ENCODE measurements around the gene ATP8A2. TPM values are rescaled to one million over a fixed set of nuclear protein-coding genes. Genes with fewer than 3 reads are reported as not detected.

Gene ATP8A2
- total RNA-seq, 2 experiments from 2014 or later: 0.22 to 0.42 TPM

DNA sequence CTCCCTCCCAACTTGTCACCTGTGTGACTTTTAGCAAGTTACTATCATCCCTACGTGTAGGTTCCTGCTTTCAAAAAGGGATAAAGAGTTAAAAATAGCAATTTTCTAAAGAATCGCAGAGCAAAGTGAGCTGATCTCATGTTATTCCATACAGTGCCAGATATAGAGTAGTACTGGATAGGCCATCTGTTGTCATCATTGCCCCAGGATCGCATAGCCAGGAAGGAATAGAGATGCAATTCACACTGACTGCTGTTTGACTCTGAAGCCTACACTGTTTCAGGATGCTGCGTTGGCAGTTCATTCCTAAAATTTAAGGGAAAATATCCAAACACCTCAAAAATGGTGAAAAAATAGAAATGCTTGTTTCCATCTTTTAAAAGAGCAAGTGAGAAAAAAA is 541.2 kb downstream of the ATP8A2 start:
- H3K4me1 Mint-ChIP-seq: no peaks in the 10 kb centered on the region
- POLR2A ChIA-PET: no interaction called here
- H3K36me3 Mint-ChIP-seq (ENCODE audit: low read depth): no peaks in the 10 kb centered on the region
- H3K4me3 Mint-ChIP-seq: no peak overlapping the region
- CTCF ChIA-PET: no interaction called here
- no peaks in the 10 kb centered on the region for H3K27me3 Mint-ChIP-seq
- no peaks in the 10 kb centered on the region for H3K9me3 Mint-ChIP-seq
- H3K27ac Mint-ChIP-seq: no peak overlapping the region
- DNase-seq: no peak

DNA sequence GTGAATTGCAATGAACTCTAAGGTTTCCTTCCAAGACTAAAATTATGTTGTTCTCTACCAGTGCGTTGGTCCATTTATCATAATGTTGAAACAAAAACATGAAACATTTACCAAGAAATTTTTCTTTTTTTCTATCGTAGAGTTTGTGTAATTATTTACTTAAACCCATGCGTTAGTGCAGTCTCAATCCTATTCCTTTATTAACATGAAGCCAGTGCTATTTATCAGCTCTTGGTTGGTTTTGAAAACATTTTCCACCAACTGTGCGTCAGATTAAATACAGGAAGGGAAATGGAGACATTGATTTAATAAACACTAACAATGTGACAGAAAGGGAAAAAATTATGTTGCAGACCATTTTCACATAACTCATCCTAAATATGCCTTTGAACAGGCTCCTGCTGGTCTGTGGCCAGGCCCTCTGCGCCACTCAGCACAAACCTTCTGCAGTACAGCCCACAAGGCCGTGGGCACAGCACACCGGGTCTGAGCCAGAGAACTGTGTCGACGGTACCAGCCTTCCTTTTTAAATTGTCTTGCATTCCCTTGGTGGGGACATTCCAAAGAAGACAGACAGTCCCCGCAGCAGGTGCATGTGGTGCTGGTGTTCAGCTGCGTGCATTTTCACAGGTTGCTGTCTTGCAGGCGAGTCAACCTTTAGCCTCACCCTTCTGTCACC is 544.2 kb downstream of the ATP8A2 start:
- Mint-ChIP-seq H3K9me3 (no peaks in the 10 kb centered on the region), H3K4me3 (no peak overlapping the region), H3K27ac (no peak overlapping the region), H3K27me3 (no peaks in the 10 kb centered on the region), H3K4me1 (peaks cover 5% of the 10 kb centered on the region), H3K36me3 (ENCODE audit: low read depth) (no peaks in the 10 kb centered on the region)
- CTCF ChIA-PET: no interaction called here
- POLR2A ChIA-PET: no interaction called here
- no peak for DNase-seq

- Mint-ChIP-seq H3K27me3 (no peaks in the 10 kb centered on the region), H3K4me1 (peaks cover 5% of the 10 kb centered on the region), H3K36me3 (ENCODE audit: low read depth) (no peaks in the 10 kb centered on the region), H3K27ac (peak overlapping the region; percentile 62), H3K9me3 (no peaks in the 10 kb centered on the region), H3K4me3 (no peak overlapping the region)
- CTCF ChIA-PET: interaction anchor here (1.4 kb wide), 1 partner anchor 19 kb away, joined by 3 read pairs; no protein-coding TSS in a partner anchor
- POLR2A ChIA-PET: no interaction called here
- no peak for DNase-seq
These were observed 548.5 kb downstream of the ATP8A2 start for GRCh38 chr13:25920277-25920676.

DNA sequence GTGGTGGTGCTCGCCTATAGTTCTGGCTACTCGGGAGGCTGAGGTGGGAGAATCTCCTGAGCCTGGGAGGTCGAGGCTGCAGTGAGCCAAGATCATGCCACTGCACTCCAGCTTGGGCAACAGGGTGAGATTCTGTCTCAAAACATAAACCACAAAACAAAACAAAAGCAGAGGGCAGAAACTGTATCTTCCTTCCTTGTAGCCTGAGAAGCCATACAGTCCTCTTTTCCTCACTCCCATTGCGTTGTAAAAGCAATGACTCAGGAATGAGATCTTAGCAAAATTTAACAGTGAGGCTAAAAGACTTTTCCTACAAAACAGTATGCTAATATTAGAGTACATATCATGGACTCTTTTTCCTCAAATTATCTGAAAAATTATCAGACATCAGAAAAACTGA is 549.2 kb downstream of the ATP8A2 start:
- ChIA-PET CTCF (no interaction called here), POLR2A (no interaction called here)
- Mint-ChIP-seq H3K27ac (no peak overlapping the region), H3K27me3 (no peaks in the 10 kb centered on the region), H3K4me3 (no peak overlapping the region), H3K4me1 (peaks cover 5% of the 10 kb centered on the region), H3K36me3 (ENCODE audit: low read depth) (no peaks in the 10 kb centered on the region), H3K9me3 (no peaks in the 10 kb centered on the region)
- no peak for DNase-seq

GRCh38 chr13:25922376-25922775 is 550.6 kb downstream of the ATP8A2 start:
- ChIA-PET POLR2A (no interaction called here), CTCF (no interaction called here)
- Mint-ChIP-seq H3K9me3 (no peaks in the 10 kb centered on the region), H3K27ac (no peak overlapping the region), H3K4me3 (no peak overlapping the region), H3K4me1 (peaks cover 5% of the 10 kb centered on the region), H3K36me3 (ENCODE audit: low read depth) (no peaks in the 10 kb centered on the region), H3K27me3 (no peaks in the 10 kb centered on the region)
- DNase-seq: no peak

GRCh38 chr13:25923217-25924085 is 551.7 kb downstream of the ATP8A2 start:
- Mint-ChIP-seq H3K27ac (no peak overlapping the region), H3K4me1 (peaks cover 5% of the 10 kb centered on the region), H3K27me3 (no peaks in the 10 kb centered on the region), H3K4me3 (no peak overlapping the region), H3K36me3 (ENCODE audit: low read depth) (no peaks in the 10 kb centered on the region), H3K9me3 (no peaks in the 10 kb centered on the region)
- POLR2A ChIA-PET: no interaction called here
- DNase-seq: no peak
- CTCF ChIA-PET: no interaction called here

DNA sequence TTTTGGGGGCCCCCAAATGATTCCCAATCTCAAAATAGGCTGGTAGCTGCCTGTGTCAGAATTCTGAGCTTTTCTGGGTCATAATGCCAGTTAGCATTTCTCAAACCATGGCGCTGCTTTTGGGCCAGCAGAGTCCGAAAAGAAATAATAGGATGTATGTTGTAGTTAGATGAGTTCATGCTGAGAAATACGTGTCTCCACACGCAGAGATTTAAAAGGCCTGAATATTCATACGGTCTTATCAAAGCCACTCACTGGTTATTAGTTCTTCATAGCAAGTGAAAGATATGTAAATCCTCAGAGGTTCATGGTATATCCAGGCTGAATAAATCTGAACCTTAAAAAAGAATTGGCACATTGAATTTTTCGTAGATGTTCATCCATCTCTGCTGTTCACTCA is 555.6 kb downstream of the ATP8A2 start:
- Mint-ChIP-seq H3K36me3 (ENCODE audit: low read depth) (no peaks in the 10 kb centered on the region), H3K4me1 (no peaks in the 10 kb centered on the region), H3K27ac (no peak overlapping the region), H3K27me3 (peaks cover 2% of the 10 kb centered on the region), H3K9me3 (no peaks in the 10 kb centered on the region), H3K4me3 (no peak overlapping the region)
- DNase-seq: no peak
- ChIA-PET POLR2A (no interaction called here), CTCF (no interaction called here)

DNA sequence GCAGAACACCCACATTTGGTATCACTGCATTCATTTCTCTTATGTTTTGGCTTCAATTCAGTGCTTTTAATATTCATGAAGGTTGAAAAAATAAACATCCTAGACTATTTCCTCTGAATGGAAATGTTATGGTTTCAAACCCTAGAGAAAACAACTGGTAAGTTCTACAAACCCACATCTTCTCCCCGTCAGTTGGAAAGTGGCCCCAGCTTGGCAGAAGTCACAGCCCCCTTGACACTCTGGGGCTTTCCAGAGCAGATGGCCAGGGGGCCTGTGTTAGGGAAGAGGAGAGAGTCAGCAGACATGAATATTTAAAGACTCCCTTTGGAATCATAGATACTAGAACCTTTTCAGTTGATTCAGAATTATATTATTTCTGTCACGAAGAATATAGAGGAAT is 556.2 kb downstream of the ATP8A2 start:
- no peaks in the 10 kb centered on the region for H3K36me3 Mint-ChIP-seq (ENCODE audit: low read depth)
- no peaks in the 10 kb centered on the region for H3K4me1 Mint-ChIP-seq
- H3K9me3 Mint-ChIP-seq: no peaks in the 10 kb centered on the region
- H3K27ac Mint-ChIP-seq: no peak overlapping the region
- H3K4me3 Mint-ChIP-seq: no peak overlapping the region
- peaks cover 2% of the 10 kb centered on the region for H3K27me3 Mint-ChIP-seq
- no peak for DNase-seq
- CTCF ChIA-PET: no interaction called here
- POLR2A ChIA-PET: no interaction called here

- Mint-ChIP-seq H3K36me3 (ENCODE audit: low read depth) (no peaks in the 10 kb centered on the region), H3K4me1 (no peaks in the 10 kb centered on the region), H3K27me3 (peaks cover 2% of the 10 kb centered on the region), H3K4me3 (no peak overlapping the region), H3K9me3 (no peaks in the 10 kb centered on the region), H3K27ac (no peak overlapping the region)
- ChIA-PET POLR2A (no interaction called here), CTCF (no interaction called here)
- DNase-seq: no peak
These were observed 557.2 kb downstream of the ATP8A2 start for GRCh38 chr13:25928941-25929505.

- no peak overlapping the region for H3K4me3 Mint-ChIP-seq
- no peak for DNase-seq
- CTCF ChIA-PET: interaction anchor here (0.6 kb wide), 1 partner anchor 49 kb away, joined by 3 read pairs; no protein-coding TSS in a partner anchor
- H3K4me1 Mint-ChIP-seq: no peaks in the 10 kb centered on the region
- H3K9me3 Mint-ChIP-seq: no peaks in the 10 kb centered on the region
- no peak overlapping the region for H3K27ac Mint-ChIP-seq
- H3K36me3 Mint-ChIP-seq (ENCODE audit: low read depth): no peaks in the 10 kb centered on the region
- H3K27me3 Mint-ChIP-seq: peaks cover 2% of the 10 kb centered on the region
- POLR2A ChIA-PET: no interaction called here
These were observed 558.0 kb downstream of the ATP8A2 start for GRCh38 chr13:25929816-25930215.

DNA sequence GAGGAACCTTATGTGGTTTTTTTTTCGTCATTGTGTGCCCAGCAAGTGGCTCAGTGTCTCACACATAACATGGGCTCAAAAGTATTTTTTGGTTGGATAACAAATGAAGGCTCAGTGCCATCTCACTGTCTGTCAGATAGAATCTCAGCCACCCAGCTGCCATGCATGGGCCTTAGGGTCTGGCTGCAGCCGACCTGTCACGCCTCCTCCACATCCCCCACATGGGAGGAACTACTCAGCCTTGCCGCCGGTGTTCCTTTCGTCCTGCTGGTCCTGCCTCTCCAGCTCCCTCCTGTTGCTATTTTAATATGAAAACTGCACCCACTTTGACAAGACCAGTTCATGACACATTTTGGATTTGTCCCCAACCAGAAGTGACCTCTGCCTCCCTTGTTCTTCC is 558.9 kb downstream of the ATP8A2 start:
- Mint-ChIP-seq H3K36me3 (ENCODE audit: low read depth) (no peaks in the 10 kb centered on the region), H3K27ac (no peak overlapping the region), H3K4me1 (no peaks in the 10 kb centered on the region), H3K27me3 (peaks cover 2% of the 10 kb centered on the region), H3K9me3 (no peaks in the 10 kb centered on the region), H3K4me3 (no peak overlapping the region)
- ChIA-PET CTCF (no interaction called here), POLR2A (no interaction called here)
- DNase-seq: no peak

GRCh38 chr13:25932365-25932764 is 560.6 kb downstream of the ATP8A2 start:
- Mint-ChIP-seq H3K4me3 (no peak overlapping the region), H3K36me3 (ENCODE audit: low read depth) (no peaks in the 10 kb centered on the region), H3K27me3 (peaks cover 2% of the 10 kb centered on the region), H3K27ac (no peak overlapping the region), H3K9me3 (no peaks in the 10 kb centered on the region), H3K4me1 (no peaks in the 10 kb centered on the region)
- CTCF ChIA-PET: interaction anchor here (0.6 kb wide), 1 partner anchor 20 kb away, joined by 3 read pairs; no protein-coding TSS in a partner anchor
- POLR2A ChIA-PET: no interaction called here
- DNase-seq: no peak

GRCh38 chr13:25933520-25933919 is 561.7 kb downstream of the ATP8A2 start:
- Mint-ChIP-seq H3K36me3 (ENCODE audit: low read depth) (no peaks in the 10 kb centered on the region), H3K4me3 (no peak overlapping the region), H3K27me3 (peaks cover 2% of the 10 kb centered on the region), H3K4me1 (no peaks in the 10 kb centered on the region), H3K27ac (no peak overlapping the region), H3K9me3 (no peaks in the 10 kb centered on the region)
- CTCF ChIA-PET: no interaction called here
- POLR2A ChIA-PET: no interaction called here
- DNase-seq: no peak

Measured in activated CD4-positive, alpha-beta T cell treated with anti-CD3 and anti-CD28 coated beads, Interleukin-2, amount 10 ng/mL, durations not matched to agents 7 days and 5 days (primary cell).